ENCODE results near the gene EGFR. TPM values are rescaled to one million over a fixed set of nuclear protein-coding genes. Genes with fewer than 3 reads are reported as not detected.

The EGFR gene
- total and polyA plus RNA-seq, 2 donors (not counting 3 experiments of a cell fraction or from before 2014, with no cell fraction given): 1.5 to 4.1 TPM

GRCh38 chr7:54991341-54991740 lies 27.5 kb upstream of the EGFR start:
- H4K20me1 ChIP-seq (replicated peaks; ENCODE audit: control insufficient read depth, extremely low read depth, insufficient read depth, low read length): no peaks in the 10 kb centered on the region
- H3K9me3 ChIP-seq (replicated peaks; ENCODE audit: control insufficient read depth, insufficient read depth, low read length): no peaks in the 10 kb centered on the region
- BruUV-seq (replicated peaks): no TSS peak
- H3K9me1 ChIP-seq (replicated peaks; ENCODE audit: control insufficient read depth, extremely low read depth, insufficient read depth, low read length): no peaks in the 10 kb centered on the region
- no peak overlapping the region for H3K4me2 ChIP-seq (ENCODE audit: insufficient read depth, low read length)
- no peak overlapping the region for H2AFZ ChIP-seq (ENCODE audit: low read depth, low read length)
- H3K27ac ChIP-seq (ENCODE audit: insufficient read depth, low read depth, low read length): no peak overlapping the region
- intact Hi-C loops (cut with micrococcal nuclease) (no loop called here), dilution Hi-C loops (cut with MboI; ENCODE audit: extremely low pct_ligation_motif_present, low sequenced_read_pairs) (no loop called here)
- CTCF ChIA-PET: no interaction called here
- peaks cover 19% of the 10 kb centered on the region for H3K4me1 ChIP-seq (ENCODE audit: control insufficient read depth, extremely low read depth, insufficient read depth, low read length)
- DNase-seq (ENCODE audit: low read depth, low spot score) (no peak), FAIRE-seq (no peak)
- no peaks in the 10 kb centered on the region for H3K36me3 ChIP-seq (ENCODE audit: control insufficient read depth in 2 of 2, extremely low read depth in 1 of 2, insufficient read depth in 2 of 2, low read length in 2 of 2)
- TF ChIP-seq FOS (IDR thresholded peaks at IDR 0.05; ENCODE audit: borderline replicate concordance, insufficient read depth, low read length): no peak
- no peak for TF ChIP-seq JUN (IDR thresholded peaks at IDR 0.05; ENCODE audit: borderline replicate concordance, insufficient read depth, insufficient read length, low read depth)
- no peak for TF ChIP-seq GATA2 (IDR thresholded peaks at IDR 0.05; ENCODE audit: insufficient read depth, insufficient read length, low read depth, low read length)
- TF ChIP-seq POLR2A (IDR thresholded peaks at IDR 0.05; ENCODE audit: low read depth, low read length): no peak
- no peak for TF ChIP-seq POLR2AphosphoS5 (IDR thresholded peaks at IDR 0.05; ENCODE audit: insufficient read depth, low read depth, low read length)
- TF ChIP-seq CTCF (IDR thresholded peaks at IDR 0.05; ENCODE audit: extremely low read depth in 1 of 2, insufficient read depth in 1 of 2, low read depth in 1 of 2, low read length in 2 of 2): no peak
- peaks cover 15 to 19% of the 10 kb centered on the region in 2 experiments for H3K27me3 ChIP-seq (ENCODE audit: control insufficient read depth in 2 of 2, insufficient read depth in 2 of 2, low read length in 2 of 2)
- H3K4me3 ChIP-seq (replicated peaks in 1 of 3; ENCODE audit: insufficient read depth in 1 of 3, low read depth in 1 of 3, low read length in 3 of 3): no peak overlapping the region
- H3K9ac ChIP-seq (replicated peaks; ENCODE audit: extremely low read depth, insufficient read depth, low read length): no peak overlapping the region
- POLR2A ChIA-PET: no interaction called here
- H3K79me2 ChIP-seq (ENCODE audit: control insufficient read depth, insufficient read depth, low read length): no peaks in the 10 kb centered on the region

Measured in endothelial cell of umbilical vein (primary cell).